H1 (cell line): Measurements from ENCODE around the gene COQ8B. TPM values are rescaled to one million over a fixed set of nuclear protein-coding genes. Genes with fewer than 3 reads are reported as not detected.

Experiments
- ASH2L ChIP-seq: fragments of 200-600, 300-600 bp; sonication (generic); IDR thresholded peaks from one replicate; pipeline ENCODE4 v1.7.1; 2017; ENCODE audit warnings: low read length
- EGR1 ChIP-seq: IDR thresholded peaks from 2 replicates; pipeline ENCODE4 v1.6.1; 2011; ENCODE audit warnings: low read depth, low read length, borderline replicate concordance
- MAX ChIP-seq: IDR thresholded peaks from 2 replicates; pipeline ENCODE4 v1.6.1; 2012; ENCODE audit warnings: inconsistent platforms
- SIN3A ChIP-seq, 2 experiments: IDR thresholded peaks in 1 of 2; conservative IDR thresholded peaks in 1 of 2; 2 replicates each; pipeline ENCODE4 v1.6.1; 2011 to 2012; ENCODE audit warnings: low read length in 2 of 2, improper control_type of control experiment in 1 of 2, low read depth in 1 of 2, mild to moderate bottlenecking in 1 of 2
- SIRT6 ChIP-seq: IDR thresholded peaks from one replicate; pipeline ENCODE4 v1.7.1; 2012; ENCODE audit warnings: low read length, inconsistent platforms
- TCF12 ChIP-seq: IDR thresholded peaks from 2 replicates; pipeline ENCODE4 v1.6.1; 2011; ENCODE audit warnings: low read depth, mild to moderate bottlenecking, low read length
- polyA plus RNA-seq, 7 experiments: library from polyadenylated mRNA; depleted of rRNA in 3 of 7; stranded (reverse) in 5 of 7; unstranded in 2 of 7; fragments of >200 nt in 5 of 7; fragments of 200-250 nt in 2 of 7; gene quantifications; 1 replicate in 5 of 7; 2 replicates in 1 of 7; 4 replicates in 1 of 7; pipeline versions ENCODE4 v1.2.1 to v1.2.3, GENCODE V29; 2011 to 2013; ENCODE audit warnings: missing spikeins in 2 of 7, mixed read lengths in 2 of 7
- total RNA-seq: library from RNA; stranded (reverse); fragmentation: NEBNext Ultra II Directional; extraction: Animal tissue kit (Norgen Biotek cat#: 25700); gene quantifications from 2 replicates; pipeline ENCODE4 v1.2.1, GENCODE V29; 2021

Gene COQ8B
- total and polyA plus RNA-seq, 2 of the 8 experiments (the other 6 are each of a cell fraction or from before 2014, with no cell fraction given), result 41.7 to 46.1 TPM

GRCh38 chr19:40717325-40717879 lies 716 bp upstream of the COQ8B start (continued):
- TF ChIP-seq SIRT6, result no peak
- TF ChIP-seq MAX, result no peak
- TF ChIP-seq TCF12, result no peak
- TF ChIP-seq SIN3A (conservative IDR thresholded peaks at IDR 0.05 in 1 of 2, IDR thresholded peaks at IDR 0.05 in 1 of 2; ENCODE audit: low read depth in 1 of 2, low read length in 2 of 2), result 0 out of 4 replicates have a peak, but pooled peaks of 1 of the 2 experiments have one; percentile 12
- TF ChIP-seq ASH2L, result peak; percentile 21
- no peak for TF ChIP-seq EGR1
